ENCODE measurements around the gene UBXN4.

The UBXN4 gene

GRCh38 chr2:135815269-135815668 is 73.6 kb downstream of the UBXN4 start:
- no peak for DNase-seq

GRCh38 chr2:135817466-135817865 is 75.8 kb downstream of the UBXN4 start:
- no peak for DNase-seq

GRCh38 chr2:135817951-135818350 is 76.3 kb downstream of the UBXN4 start:
- DNase-seq, result no peak

GRCh38 chr2:135818937-135819610 is 77.4 kb downstream of the UBXN4 start:
- peak; percentile 14 for DNase-seq

- no peak for DNase-seq
These were observed 78.5 kb downstream of the UBXN4 start for GRCh38 chr2:135820003-135820618.

- DNase-seq, result no peak
These were observed 79.5 kb downstream of the UBXN4 start for GRCh38 chr2:135821190-135821589.

GRCh38 chr2:135822855-135823254 is 81.2 kb downstream of the UBXN4 start:
- DNase-seq, result no peak

- DNase-seq, result no peak
These were observed 83.5 kb downstream of the UBXN4 start for GRCh38 chr2:135825131-135825530.

- DNase-seq, result no peak
These were observed 84.0 kb downstream of the UBXN4 start for GRCh38 chr2:135825550-135826176.

- DNase-seq, result no peak
These were observed 84.9 kb downstream of the UBXN4 start for GRCh38 chr2:135826544-135826943.

GRCh38 chr2:135829378-135830135 is 87.9 kb downstream of the UBXN4 start:
- DNase-seq, result peak; percentile 91

- DNase-seq, result no peak
These were observed 89.6 kb downstream of the UBXN4 start for GRCh38 chr2:135831180-135831812.

- DNase-seq, result no peak
These were observed 91.2 kb downstream of the UBXN4 start for GRCh38 chr2:135832891-135833290.

Measured in NCI-H146 (cell line).